ENCODE data around the gene SCN9A.

SCN9A gene

DNA sequence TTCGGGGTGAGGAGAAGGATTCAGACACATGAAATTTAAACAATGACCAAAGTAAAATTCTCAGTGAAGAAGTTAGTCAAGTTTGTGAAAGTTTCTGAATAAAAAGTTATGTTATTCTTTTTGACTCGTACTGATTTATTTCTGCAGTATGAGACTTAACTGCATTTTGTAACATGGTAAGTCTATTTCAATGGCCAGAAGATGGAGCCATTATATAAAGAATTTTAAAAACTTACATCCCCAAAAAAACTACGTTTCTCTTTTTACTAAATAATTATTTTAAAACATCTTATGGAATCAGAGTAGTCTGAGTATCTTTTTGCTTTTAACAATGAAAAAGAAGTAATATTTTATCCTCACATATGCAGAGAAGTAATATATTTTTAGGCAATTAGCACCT is 196.5 kb downstream of the SCN9A start:
- no peaks in the 10 kb centered on the region for H3K9me3 ChIP-seq (replicated peaks; ENCODE audit: insufficient read depth, low read length)
- TF ChIP-seq EZH2phosphoT487 (IDR thresholded peaks at IDR 0.05; ENCODE audit: low read length) (no peak), EZH2 (optimal IDR thresholded peaks at IDR 0.05; ENCODE audit: low read depth, low read length) (no peak)
- TF ChIP-seq, protein P1, sequence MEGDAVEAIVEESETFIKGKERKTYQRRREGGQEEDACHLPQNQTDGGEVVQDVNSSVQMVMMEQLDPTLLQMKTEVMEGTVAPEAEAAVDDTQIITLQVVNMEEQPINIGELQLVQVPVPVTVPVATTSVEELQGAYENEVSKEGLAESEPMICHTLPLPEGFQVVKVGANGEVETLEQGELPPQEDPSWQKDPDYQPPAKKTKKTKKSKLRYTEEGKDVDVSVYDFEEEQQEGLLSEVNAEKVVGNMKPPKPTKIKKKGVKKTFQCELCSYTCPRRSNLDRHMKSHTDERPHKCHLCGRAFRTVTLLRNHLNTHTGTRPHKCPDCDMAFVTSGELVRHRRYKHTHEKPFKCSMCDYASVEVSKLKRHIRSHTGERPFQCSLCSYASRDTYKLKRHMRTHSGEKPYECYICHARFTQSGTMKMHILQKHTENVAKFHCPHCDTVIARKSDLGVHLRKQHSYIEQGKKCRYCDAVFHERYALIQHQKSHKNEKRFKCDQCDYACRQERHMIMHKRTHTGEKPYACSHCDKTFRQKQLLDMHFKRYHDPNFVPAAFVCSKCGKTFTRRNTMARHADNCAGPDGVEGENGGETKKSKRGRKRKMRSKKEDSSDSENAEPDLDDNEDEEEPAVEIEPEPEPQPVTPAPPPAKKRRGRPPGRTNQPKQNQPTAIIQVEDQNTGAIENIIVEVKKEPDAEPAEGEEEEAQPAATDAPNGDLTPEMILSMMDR (IDR thresholded peaks at IDR 0.05; ENCODE audit: low read length): no peak
- H3K79me2 ChIP-seq (ENCODE audit: low read length): no peaks in the 10 kb centered on the region
- no peaks in the 10 kb centered on the region for H4K20me1 ChIP-seq (ENCODE audit: insufficient read depth, low read length)
- H3K9me2 ChIP-seq (replicated peaks; ENCODE audit: insufficient read depth, low read length): no peaks in the 10 kb centered on the region
- H3K4me2 ChIP-seq (ENCODE audit: low read depth, low read length): no peak overlapping the region
- no peak for DNase-seq
- no peak overlapping the region for H3K9ac ChIP-seq (ENCODE audit: low read length)
- H3K4me1 ChIP-seq (ENCODE audit: low read length): 0 out of 2 replicates have a peak, but pooled peaks cover 3% of the 10 kb centered on the region
- no peaks in the 10 kb centered on the region for H3F3A ChIP-seq (ENCODE audit: insufficient read depth, low read length)
- no peaks in the 10 kb centered on the region for H3K27me3 ChIP-seq (replicated peaks; ENCODE audit: insufficient read depth, low read length)
- H2AFZ ChIP-seq (ENCODE audit: low read length): no peak overlapping the region
- H3K27ac ChIP-seq (ENCODE audit: low read length): no peak overlapping the region
- no peak overlapping the region for H3K4me3 ChIP-seq (ENCODE audit: low read length)
- H3K36me3 ChIP-seq (replicated peaks; ENCODE audit: insufficient read depth, low read length): no peaks in the 10 kb centered on the region

DNA sequence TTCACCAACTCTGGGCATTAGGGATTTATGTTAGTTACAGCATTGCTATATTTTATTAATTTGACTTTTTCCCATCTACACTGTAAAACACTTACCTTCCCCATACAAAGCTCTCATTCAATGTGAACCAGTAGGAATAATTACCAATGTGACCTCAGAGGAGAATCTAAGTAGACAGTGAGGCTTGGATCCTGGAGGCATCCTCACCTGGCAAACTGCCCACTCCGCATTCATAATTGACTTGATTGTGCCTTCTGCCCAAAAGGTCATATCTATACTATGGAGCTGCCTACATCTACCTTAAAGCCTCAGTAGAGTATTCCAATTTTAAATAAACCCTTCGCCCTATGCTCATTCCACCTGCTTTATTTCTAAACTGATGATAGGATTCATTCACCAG is 202.5 kb downstream of the SCN9A start:
- no peaks in the 10 kb centered on the region for H3K9me2 ChIP-seq (replicated peaks; ENCODE audit: insufficient read depth, low read length)
- no peaks in the 10 kb centered on the region for H3F3A ChIP-seq (ENCODE audit: insufficient read depth, low read length)
- no peaks in the 10 kb centered on the region for H3K79me2 ChIP-seq (ENCODE audit: low read length)
- no peak for DNase-seq
- H3K4me2 ChIP-seq (ENCODE audit: low read depth, low read length): no peak overlapping the region
- H3K36me3 ChIP-seq (replicated peaks; ENCODE audit: insufficient read depth, low read length): no peaks in the 10 kb centered on the region
- H2AFZ ChIP-seq (ENCODE audit: low read length): no peak overlapping the region
- H3K9me3 ChIP-seq (replicated peaks; ENCODE audit: insufficient read depth, low read length): no peaks in the 10 kb centered on the region
- no peak overlapping the region for H3K4me3 ChIP-seq (ENCODE audit: low read length)
- no peaks in the 10 kb centered on the region for H3K4me1 ChIP-seq (ENCODE audit: low read length)
- H3K27ac ChIP-seq (ENCODE audit: low read length): no peak overlapping the region
- no peaks in the 10 kb centered on the region for H3K27me3 ChIP-seq (replicated peaks; ENCODE audit: insufficient read depth, low read length)
- H3K9ac ChIP-seq (ENCODE audit: low read length): no peak overlapping the region
- TF ChIP-seq EZH2 (optimal IDR thresholded peaks at IDR 0.05; ENCODE audit: low read depth, low read length) (no peak), EZH2phosphoT487 (IDR thresholded peaks at IDR 0.05; ENCODE audit: low read length) (no peak)
- TF ChIP-seq, protein P1 (IDR thresholded peaks at IDR 0.05; ENCODE audit: low read length): no peak
- H4K20me1 ChIP-seq (ENCODE audit: insufficient read depth, low read length): no peaks in the 10 kb centered on the region

DNA sequence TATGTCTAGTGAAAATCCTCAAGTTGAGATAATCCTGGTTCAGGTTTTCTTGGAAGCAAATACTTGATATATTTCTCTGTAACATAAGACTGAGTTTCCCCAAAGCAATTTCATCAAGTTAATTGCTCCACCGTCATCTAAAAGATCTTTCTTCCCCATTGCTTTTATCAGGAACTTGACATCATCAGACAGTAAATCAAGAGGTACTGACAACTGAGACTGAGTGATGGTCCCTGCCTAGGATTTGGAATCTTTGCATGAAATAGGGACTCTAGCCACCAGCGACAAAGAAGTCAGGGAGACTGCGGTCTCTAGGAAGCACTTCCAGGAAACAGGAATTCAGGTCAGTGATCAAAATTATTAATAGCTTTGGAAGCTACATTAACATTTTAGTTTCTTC is 204.5 kb downstream of the SCN9A start:
- Histone ChIP-seq H3K27me3 (replicated peaks; ENCODE audit: insufficient read depth, low read length) (no peaks in the 10 kb centered on the region), H3K4me3 (ENCODE audit: low read length) (no peak overlapping the region), H3K4me1 (ENCODE audit: low read length) (no peaks in the 10 kb centered on the region), H2AFZ (ENCODE audit: low read length) (no peak overlapping the region), H4K20me1 (ENCODE audit: insufficient read depth, low read length) (no peaks in the 10 kb centered on the region), H3K9ac (ENCODE audit: low read length) (no peak overlapping the region), H3K9me3 (replicated peaks; ENCODE audit: insufficient read depth, low read length) (no peaks in the 10 kb centered on the region), H3K9me2 (replicated peaks; ENCODE audit: insufficient read depth, low read length) (no peaks in the 10 kb centered on the region), H3K27ac (ENCODE audit: low read length) (no peak overlapping the region), H3K36me3 (replicated peaks; ENCODE audit: insufficient read depth, low read length) (no peaks in the 10 kb centered on the region), H3K79me2 (ENCODE audit: low read length) (no peaks in the 10 kb centered on the region), H3F3A (ENCODE audit: insufficient read depth, low read length) (no peaks in the 10 kb centered on the region), H3K4me2 (ENCODE audit: low read depth, low read length) (no peak overlapping the region)
- no peak for TF ChIP-seq EZH2phosphoT487 (IDR thresholded peaks at IDR 0.05; ENCODE audit: low read length)
- no peak for TF ChIP-seq EZH2 (optimal IDR thresholded peaks at IDR 0.05; ENCODE audit: low read depth, low read length)
- TF ChIP-seq, protein P1 (IDR thresholded peaks at IDR 0.05; ENCODE audit: low read length): no peak
- no peak for DNase-seq

Measured in MM.1S (cell line).